Activated T-helper 9 cell treated with anti-CD3 and anti-CD28 coated beads, Interleukin-2, amount 50 U/mL, for 16 hours (primary cell): ENCODE results near the gene MYL11.

Experiments
- DNase-seq: peaks from one replicate; pipeline ENCODE4 v3.0.0-alpha.2; 2020; ENCODE audit warnings: low read depth

The MYL11 gene

GRCh38 chr16:30371248-30371816, 3.3 kb upstream of the MYL11 start:
- no peak for DNase-seq

DNA sequence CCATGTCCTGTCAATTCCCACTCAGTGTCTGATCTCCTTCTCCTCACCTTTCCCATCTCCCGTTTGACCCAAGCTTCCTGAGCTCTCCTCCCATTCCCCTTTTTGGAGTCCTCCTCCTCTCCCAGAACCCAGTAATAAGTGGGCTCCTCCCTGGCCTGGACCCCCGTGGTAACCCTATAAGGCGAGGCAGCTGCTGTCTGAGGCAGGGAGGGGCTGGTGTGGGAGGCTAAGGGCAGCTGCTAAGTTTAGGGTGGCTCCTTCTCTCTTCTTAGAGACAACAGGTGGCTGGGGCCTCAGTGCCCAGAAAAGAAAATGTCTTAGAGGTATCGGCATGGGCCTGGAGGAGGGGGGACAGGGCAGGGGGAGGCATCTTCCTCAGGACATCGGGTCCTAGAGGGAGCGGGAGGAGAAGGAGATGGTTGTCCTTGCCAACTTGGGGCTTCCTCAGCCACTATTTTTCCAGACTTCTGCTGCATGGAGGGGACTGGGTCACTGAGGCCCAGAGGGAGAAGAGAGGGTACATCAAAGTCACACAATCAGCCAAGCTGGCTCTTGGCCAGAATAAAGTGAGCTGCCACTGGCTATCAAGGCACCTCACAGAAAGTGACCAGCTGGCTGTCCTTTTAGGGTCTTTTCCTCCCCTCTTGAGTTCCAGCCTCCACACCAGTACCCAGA, 2.4 kb upstream of the MYL11 start:
- DNase-seq = no peak

- no peak for DNase-seq
These were observed 1.9 kb upstream of the MYL11 start for GRCh38 chr16:30372725-30373124.

- no peak for DNase-seq
These were observed 1.3 kb downstream of the MYL11 start for GRCh38 chr16:30375864-30376263.

- no peak for DNase-seq
These were observed 1.9 kb downstream of the MYL11 start for GRCh38 chr16:30376461-30376902.

DNA sequence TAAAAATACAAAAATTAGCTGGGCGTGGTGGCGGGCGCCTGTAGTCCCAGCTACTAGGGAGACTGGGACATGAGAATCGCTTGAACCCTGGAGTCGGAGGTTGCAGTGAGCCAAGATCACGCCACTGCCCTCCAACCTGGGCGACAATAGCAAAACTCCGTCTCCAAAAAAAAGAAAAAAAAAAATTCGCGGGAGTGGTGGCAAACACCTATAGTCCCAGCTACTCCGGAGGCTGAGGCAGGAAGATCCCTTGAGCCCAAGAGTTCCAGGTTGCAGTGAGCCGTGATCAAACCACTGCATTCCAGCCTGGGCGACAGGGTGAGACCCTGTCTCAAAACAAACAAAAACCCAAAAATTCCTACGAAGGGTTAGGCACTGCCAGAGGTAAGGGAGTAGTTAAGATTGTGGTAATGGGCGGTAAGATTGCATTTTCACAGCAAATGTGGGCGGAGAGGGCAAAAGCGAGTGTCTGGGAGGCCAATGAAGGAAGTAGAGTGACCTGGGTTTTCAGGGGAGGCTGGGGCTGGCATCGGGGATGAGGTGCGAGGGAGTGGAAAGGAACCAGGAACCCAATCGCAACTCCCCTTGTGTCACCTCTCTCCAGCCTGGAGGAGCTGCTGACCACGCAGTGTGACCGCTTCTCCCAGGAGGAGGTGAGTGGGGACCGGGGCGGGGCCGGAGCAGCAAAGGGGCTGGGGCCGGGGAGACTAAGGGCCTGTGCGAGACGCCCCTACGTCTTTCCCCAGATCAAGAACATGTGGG, 2.6 kb downstream of the MYL11 start:
- DNase-seq = no peak

DNA sequence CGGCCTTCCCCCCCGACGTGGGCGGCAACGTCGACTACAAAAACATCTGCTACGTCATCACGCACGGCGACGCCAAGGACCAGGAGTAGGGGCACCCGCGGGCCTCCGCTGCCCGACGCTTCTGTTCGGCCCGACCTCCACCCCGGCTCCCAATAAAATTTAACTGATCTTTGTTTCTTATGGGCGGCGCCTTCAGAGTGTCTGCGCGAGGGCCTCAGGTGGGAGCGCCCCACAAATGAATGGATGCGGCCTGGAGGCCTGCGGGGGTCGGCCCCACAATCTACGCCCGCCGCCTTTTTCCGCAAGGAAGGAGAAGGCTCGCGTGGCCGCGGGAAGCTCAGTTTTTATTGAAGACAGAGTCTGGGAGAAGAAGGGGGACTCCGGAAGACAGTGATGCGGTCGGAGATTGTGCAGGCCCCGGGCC, 3.2 kb downstream of the MYL11 start:
- peak; percentile 78 for DNase-seq

DNA sequence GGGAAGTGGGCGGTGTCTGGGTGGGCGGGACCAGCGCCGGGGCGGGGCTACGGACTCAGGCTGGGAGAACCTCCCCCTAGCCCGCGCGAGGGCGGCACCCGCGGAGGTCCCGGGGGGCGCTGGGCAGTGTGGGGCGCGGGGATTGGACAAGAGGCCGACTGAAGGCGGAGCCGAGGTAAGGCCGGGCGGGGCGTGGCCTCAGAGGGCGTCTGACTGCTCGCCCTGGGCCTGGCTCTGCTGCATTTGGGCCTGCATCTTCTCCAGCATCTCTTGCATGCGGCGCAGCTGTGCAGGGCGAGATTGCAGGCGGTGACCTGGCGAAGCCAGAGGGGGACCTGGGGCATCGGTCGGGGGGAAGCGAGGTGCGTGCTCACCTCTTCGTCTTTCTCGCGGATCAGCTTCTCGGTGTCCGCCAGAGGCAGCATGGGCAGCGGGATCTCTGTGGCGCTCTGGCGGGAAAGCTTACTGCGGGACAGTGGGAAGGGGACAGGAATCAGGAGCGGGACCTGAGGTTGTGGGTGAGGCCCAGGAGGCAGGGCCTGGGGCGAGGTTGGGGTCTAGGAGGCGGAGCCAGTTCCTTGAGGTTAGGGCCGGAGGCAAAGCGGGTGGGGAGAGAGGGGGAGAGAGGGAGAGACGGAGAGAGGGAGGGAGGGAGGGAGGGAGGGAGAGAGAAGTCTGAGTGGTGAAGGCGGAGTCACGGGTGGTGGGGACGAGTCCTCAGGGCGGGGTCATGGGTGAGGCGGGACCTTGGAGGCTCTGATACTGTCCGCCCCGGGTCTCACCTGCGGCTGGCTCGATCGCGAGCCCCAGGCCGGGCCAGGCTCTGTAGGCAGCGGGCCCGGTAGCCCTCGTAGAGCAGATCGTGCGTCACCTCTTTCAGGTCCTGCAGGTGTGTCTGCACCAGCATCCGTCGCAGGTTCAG, 3.9 kb downstream of the MYL11 start:
- DNase-seq = peak; percentile 98

DNA sequence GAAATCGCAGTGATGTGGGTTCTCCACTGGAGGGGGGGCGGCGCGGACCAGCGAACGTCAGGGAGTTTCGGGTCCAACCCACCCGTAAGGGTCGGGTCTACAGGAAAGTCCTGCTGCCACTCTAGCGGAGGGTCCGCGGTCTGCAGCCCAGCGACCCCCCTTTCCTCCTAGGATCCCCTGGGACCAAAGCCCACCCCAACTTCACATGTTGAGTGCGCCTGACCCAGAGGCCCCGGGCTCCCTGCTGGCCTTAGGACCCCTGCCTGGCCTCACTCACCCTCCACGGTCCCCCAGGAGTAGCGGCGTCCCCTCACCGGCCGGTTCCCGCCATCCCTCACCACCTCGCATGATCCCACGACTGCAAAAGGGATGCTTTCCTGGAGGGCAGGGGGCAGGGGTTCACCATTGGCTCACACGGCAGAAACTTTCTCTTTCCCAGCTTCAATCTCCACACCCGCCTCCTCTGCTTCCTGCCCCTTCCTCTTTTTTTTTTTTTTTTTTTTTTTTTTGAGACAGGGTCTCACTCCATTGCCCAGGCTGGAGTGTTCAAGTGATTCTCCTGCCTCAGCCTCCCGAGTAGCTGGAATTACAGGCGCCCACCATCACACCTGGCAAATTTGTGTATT, 4.7 kb downstream of the MYL11 start:
- no peak for DNase-seq

- no peak for DNase-seq
These were observed 5.6 kb downstream of the MYL11 start for GRCh38 chr16:30380072-30380802.

DNA sequence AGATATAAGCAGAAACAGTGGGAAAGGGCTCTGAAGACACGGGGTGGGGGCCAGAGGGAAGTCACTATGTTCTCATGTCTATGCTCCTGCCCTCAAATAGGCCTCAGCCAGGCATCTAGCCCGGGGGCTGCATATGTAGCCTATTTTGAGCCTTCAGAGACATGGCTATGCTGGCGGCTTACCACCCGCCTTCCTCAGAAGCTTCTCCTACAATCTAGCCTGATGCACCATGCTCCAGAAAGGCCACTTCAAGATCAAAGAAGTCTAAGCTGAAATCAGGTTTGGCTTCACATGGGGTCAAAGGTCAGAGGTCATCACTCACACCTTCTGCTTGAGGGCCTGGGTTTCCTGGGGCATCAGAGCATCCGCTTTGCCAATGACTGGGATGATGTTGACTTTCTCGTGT, 6.2 kb downstream of the MYL11 start:
- DNase-seq = no peak

GRCh38 chr16:30381291-30382041, 6.9 kb downstream of the MYL11 start:
- no peak for DNase-seq

DNA sequence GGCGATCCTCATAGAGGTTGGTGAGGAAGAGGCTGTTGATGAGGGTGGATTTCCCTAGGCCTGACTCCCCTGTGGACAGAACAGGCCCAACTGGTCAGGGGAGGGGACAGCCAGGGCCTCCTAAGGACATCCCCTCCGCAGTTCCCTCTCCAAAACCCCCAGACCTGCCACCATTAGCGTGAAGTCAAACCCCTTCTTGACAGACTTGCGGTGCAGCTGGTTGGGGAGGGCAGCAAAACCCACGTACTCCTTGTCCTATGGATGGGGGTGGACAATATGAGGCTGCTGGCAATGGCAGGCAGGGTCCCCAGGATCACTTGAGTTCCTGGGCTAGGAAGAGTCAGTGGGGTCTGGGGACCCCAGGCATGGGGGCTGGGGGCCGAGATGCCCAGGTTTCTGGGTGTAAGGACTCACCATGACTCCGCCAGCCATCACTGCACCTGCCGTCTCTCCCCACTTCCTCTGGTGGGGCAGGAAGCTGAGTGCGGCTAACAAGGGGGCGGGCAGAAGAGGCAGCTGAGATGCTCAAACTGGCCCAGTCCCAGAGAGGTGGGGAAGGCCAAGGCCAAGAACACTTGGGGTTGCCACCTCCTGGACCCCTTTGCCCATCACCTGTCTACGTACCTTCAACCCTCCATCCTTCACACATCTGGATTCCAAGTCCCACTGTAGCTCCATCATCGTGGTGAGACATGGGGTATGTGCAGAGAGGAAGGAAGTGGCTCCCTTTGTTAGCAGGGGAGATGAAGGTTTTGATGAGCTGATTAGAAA, 7.7 kb downstream of the MYL11 start, which contains the start of gene SEPTIN1:
Gene SEPTIN1 (minus strand): TSS at position 451 of the 771 bp plus-strand sequence. CDS start 19 bp downstream, at position 432.
- peak; percentile 61 for DNase-seq

DNA sequence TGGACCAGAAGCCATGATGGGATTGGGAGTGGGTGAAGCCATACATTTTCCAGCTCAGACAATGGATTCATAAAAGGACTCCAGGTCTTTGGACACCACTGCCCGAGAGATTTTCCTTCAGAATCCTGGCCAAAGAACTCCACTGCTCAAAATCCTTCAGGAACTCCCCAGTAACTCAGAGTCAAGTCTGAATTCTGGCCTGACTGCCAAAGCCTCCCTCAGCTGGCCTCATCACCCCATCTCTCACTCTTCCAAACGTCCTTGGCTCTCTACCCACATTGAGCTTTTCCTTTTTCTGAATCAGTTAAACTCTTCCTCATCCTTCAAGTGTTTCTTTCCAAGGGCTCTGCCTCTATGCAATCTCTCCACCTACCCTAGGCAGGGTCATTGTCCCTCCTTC, 8.9 kb downstream of the MYL11 start:
- DNase-seq = no peak

DNA sequence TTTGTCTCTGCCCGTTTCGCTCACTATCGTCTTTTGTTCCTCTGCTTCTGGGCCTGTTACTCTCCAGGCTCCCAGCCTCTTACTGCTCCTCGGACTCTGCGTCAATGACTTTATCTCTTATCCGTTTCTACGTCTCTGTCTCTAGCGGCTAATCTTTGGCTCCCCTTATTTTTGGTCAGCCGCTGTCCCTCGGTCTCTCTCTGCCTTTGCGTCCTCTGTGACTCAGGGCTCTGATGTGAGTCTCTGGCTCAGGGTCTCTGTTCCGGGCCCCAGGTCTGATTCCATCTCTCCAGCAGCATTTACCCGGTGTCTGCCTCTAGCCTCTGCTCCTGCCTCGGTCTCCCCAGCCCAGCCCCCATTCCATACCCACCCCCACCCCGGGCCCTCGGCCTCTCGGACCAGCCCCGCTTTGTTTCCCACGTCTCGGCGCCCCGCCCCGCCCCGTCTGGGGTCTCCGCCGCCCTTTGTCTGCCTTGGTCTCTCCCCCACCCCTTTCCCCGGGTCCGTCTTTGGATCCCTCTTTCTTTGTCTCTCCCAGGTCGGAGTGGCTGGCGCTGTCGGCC, 20.1 kb downstream of the MYL11 start:
- DNase-seq = no peak

DNA sequence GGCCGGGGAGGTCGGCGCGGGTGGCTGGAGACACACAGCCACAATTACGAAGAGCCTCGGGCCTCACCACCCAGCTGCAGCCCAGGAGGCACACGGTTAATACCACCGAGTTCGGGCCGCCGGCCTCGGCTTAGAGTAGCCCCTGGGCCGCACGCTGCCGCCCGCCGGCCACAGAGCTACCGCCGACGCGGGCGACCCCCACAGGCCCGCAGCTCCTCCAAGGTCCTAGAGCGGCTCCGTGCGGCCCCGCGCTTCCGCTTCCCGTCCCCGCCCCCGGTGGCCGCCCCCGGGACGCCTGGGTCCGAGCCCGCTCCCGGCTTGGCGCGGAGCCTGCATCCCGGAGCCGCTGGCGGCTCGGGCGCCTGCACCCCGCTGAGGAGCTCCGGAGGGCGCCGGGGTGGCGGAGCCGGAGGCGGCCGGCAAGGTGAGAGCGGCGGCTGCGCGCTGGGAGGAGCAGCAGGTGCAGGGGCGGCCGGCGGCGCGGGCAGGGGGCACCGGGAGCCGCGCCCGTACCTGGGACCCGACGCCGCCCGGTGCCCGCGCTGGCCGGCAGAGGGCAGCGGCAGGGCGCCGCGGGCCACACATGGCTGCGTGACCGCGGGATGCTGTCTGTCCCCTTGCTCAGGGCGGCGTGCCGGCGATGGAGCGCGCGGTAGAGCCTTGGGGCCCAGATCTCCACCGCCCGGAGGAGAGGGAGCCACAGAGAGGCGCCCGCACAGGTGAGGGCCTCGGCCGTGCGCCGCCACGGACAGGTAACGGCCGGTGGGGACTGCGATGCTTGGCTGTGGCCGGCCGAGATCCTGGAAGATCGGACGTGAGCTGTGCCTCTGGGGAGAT, 20.8 kb downstream of the MYL11 start, which contains the start of gene ZNF48:
Gene ZNF48 (plus strand): TSS at position 266 of the 837 bp plus-strand sequence. CDS start 375 bp downstream, at position 641.
- peak; percentile 59 for DNase-seq

GRCh38 chr16:30395992-30396585, 21.5 kb downstream of the MYL11 start:
- DNase-seq = no peak
